Astrocyte (in vitro differentiated cells and primary cell): ENCODE measurements around the gene HFM1. TPM values are rescaled to one million over a fixed set of nuclear protein-coding genes. Genes with fewer than 3 reads are reported as not detected.
"Not testable (repeated sequence)": the region's sequence is repeated elsewhere in the genome, so short reads cannot be mapped to it uniquely, and the experiment has no call there.

Experiments
- DNase-seq: peaks from one replicate; pipeline ENCODE4 v3.0.0-alpha.2; 2010; ENCODE audit warnings: low read depth
- FAIRE-seq: peaks from 2 replicates; lab custom pipeline; 2011; peaks lifted over from hg19 to GRCh38; lab: Jason Lieb, UNC
- H2AFZ ChIP-seq: 2 replicates; pipeline ENCODE4 v1.6.0; 2012; ENCODE audit warnings: low read depth, low read length, inconsistent platforms
- H3K27ac ChIP-seq: 2 replicates; pipeline ENCODE4 v1.5.1; 2011; ENCODE audit warnings: low read depth, low read length, inconsistent platforms
- H3K27me3 ChIP-seq: 2 replicates; pipeline ENCODE4 v1.6.0; 2011; ENCODE audit warnings: low read length, inconsistent platforms; ENCODE audit not compliant: insufficient read depth
- H3K36me3 ChIP-seq: 2 replicates; pipeline ENCODE4 v1.5.1; 2011; ENCODE audit warnings: low read length, inconsistent platforms; ENCODE audit not compliant: insufficient read depth
- H3K4me1 ChIP-seq: 2 replicates; pipeline ENCODE4 v1.5.1; 2011; ENCODE audit warnings: low read length, inconsistent platforms; ENCODE audit not compliant: insufficient read depth
- H3K4me2 ChIP-seq: 2 replicates; pipeline ENCODE4 v1.6.0; 2012; ENCODE audit warnings: low read length, inconsistent platforms
- H3K4me3 ChIP-seq: 2 replicates; pipeline ENCODE4 v1.5.1; 2011; ENCODE audit warnings: low read depth, mild to moderate bottlenecking, low read length, inconsistent platforms; ENCODE audit not compliant: insufficient read depth
- H3K79me2 ChIP-seq: 2 replicates; pipeline ENCODE4 v1.6.0; 2012; ENCODE audit warnings: mild to moderate bottlenecking, low read length, inconsistent platforms; ENCODE audit not compliant: insufficient read depth
- H3K9ac ChIP-seq: 2 replicates; pipeline ENCODE4 v1.6.0; 2012; ENCODE audit warnings: mild to moderate bottlenecking, low read length, inconsistent platforms
- H3K9me3 ChIP-seq: 2 replicates; pipeline ENCODE4 v1.5.1; 2012; ENCODE audit warnings: low read depth, mild to moderate bottlenecking, low read length, inconsistent platforms; ENCODE audit not compliant: insufficient read depth
- H4K20me1 ChIP-seq: 2 replicates; pipeline ENCODE4 v1.6.0; 2012; ENCODE audit warnings: low read length, inconsistent platforms; ENCODE audit not compliant: insufficient read depth
- H3K27ac Mint-ChIP-seq: one replicate; pipeline ENCODE4 v1.8.0; 2021; ENCODE audit warnings: mild to moderate bottlenecking, mixed read lengths; ENCODE audit not compliant: unreplicated experiment
- H3K27me3 Mint-ChIP-seq: one replicate; pipeline ENCODE4 v1.8.0; 2021; ENCODE audit warnings: low read depth, mixed read lengths; ENCODE audit not compliant: unreplicated experiment
- H3K36me3 Mint-ChIP-seq: one replicate; pipeline ENCODE4 v1.8.0; 2021; ENCODE audit warnings: low read depth, mixed read lengths; ENCODE audit not compliant: unreplicated experiment
- H3K4me1 Mint-ChIP-seq: one replicate; pipeline ENCODE4 v1.8.0; 2021; ENCODE audit warnings: low read depth, mixed read lengths; ENCODE audit not compliant: unreplicated experiment
- H3K4me3 Mint-ChIP-seq: one replicate; pipeline ENCODE4 v1.8.0; 2021; ENCODE audit warnings: mild to moderate bottlenecking, moderate library complexity, mixed read lengths; ENCODE audit not compliant: unreplicated experiment
- H3K9me3 Mint-ChIP-seq: one replicate; pipeline ENCODE4 v1.8.0; 2021; ENCODE audit warnings: mild to moderate bottlenecking, mixed read lengths; ENCODE audit not compliant: unreplicated experiment
- EZH2 ChIP-seq: IDR thresholded peaks from 2 replicates; pipeline ENCODE4 v1.6.1; 2012; ENCODE audit warnings: mild to moderate bottlenecking, low read length, inconsistent platforms; ENCODE audit not compliant: insufficient read depth
- total RNA-seq: library from RNA; stranded (reverse); gene quantifications from 2 replicates; pipeline ENCODE4 v1.2.1, GENCODE V29; 2021
- TF ChIP-seq, protein P1 (sequence below): IDR thresholded peaks from 2 replicates; pipeline ENCODE4 v1.5.1; 2011; ENCODE audit warnings: low read depth, mild to moderate bottlenecking, inconsistent platforms, low read length, moderate library complexity; ENCODE audit not compliant: insufficient read depth

Gene HFM1
- total RNA-seq, 1 donor from 2014 or later = 0.39 TPM

DNA sequence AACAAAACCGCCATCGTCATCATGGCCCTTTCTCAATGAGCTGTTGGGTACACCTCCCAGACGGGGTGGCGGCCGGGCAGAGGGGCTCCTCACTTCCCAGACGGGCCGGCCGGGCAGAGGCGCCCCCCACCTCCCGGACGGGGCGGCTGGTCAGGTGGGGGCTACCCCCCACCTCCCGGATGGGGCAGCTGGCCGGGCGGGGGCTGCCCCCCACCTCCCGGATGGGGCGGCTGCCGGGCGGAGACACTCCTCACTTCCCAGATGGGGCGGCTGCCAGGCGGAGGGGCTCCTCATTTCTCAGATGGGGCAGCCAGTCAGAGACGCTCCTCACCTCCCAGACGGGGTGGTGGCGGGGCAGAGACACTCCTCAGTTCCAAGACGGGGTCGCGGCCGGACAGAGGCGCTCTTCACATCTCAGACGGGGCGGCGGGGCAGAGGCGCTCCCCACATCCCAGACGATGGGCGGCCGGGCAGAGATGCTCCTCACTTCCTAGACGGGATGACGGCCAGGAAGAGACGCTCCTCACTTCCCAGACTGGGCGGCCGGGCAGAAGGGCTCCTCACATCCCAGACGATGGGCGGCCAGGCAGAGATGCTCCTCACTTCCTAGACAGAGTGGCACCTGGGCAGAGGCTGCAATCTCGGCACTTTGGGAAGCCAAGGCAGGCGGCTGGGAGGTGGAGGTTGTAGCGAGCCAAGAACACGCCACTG is 115.6 kb downstream of the HFM1 start:
- FAIRE-seq, H3K9me3 ChIP-seq, H3K27me3 Mint-ChIP-seq: not testable (repeated sequence)

DNA sequence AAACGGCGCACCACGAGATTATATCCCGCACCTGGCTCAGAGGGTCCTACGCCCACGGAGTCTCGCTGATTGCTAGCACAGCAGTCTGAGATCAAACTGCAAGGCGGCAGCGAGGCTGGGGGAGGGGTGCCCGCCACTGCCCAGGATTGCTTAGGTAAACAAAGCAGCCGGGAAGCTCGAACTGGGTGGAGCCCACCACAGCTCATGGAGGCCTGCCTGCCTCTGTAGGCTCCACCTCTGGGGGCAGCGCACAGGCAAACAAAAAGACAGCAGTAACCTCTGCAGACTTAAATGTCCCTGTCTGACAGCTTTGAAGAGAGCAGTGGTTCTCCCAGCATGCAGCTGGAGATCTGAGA is 117.7 kb downstream of the HFM1 start:
- H3K79me2 ChIP-seq, H3K27ac ChIP-seq, H3K4me1 ChIP-seq, H3K27ac Mint-ChIP-seq, H3K36me3 Mint-ChIP-seq, H3K9me3 ChIP-seq, H3K9ac ChIP-seq, H3K4me1 Mint-ChIP-seq, H3K4me2 ChIP-seq, H3K4me3 Mint-ChIP-seq, FAIRE-seq, H2AFZ ChIP-seq, H3K4me3 ChIP-seq, H3K36me3 ChIP-seq, H3K27me3 Mint-ChIP-seq, H3K27me3 ChIP-seq, H3K9me3 Mint-ChIP-seq, DNase-seq, H4K20me1 ChIP-seq: not testable (repeated sequence)

More for the DNA sequence above, 115.6 kb downstream of the HFM1 start:
- H3K4me3 Mint-ChIP-seq, H3K27ac Mint-ChIP-seq, DNase-seq, H3K4me1 Mint-ChIP-seq, H3K36me3 Mint-ChIP-seq, H3K9me3 Mint-ChIP-seq, H4K20me1 ChIP-seq, H2AFZ ChIP-seq, H3K4me2 ChIP-seq, H3K79me2 ChIP-seq, H3K27me3 ChIP-seq, H3K36me3 ChIP-seq, H3K4me1 ChIP-seq, H3K9ac ChIP-seq, H3K27ac ChIP-seq, H3K4me3 ChIP-seq: not testable (repeated sequence)

DNA sequence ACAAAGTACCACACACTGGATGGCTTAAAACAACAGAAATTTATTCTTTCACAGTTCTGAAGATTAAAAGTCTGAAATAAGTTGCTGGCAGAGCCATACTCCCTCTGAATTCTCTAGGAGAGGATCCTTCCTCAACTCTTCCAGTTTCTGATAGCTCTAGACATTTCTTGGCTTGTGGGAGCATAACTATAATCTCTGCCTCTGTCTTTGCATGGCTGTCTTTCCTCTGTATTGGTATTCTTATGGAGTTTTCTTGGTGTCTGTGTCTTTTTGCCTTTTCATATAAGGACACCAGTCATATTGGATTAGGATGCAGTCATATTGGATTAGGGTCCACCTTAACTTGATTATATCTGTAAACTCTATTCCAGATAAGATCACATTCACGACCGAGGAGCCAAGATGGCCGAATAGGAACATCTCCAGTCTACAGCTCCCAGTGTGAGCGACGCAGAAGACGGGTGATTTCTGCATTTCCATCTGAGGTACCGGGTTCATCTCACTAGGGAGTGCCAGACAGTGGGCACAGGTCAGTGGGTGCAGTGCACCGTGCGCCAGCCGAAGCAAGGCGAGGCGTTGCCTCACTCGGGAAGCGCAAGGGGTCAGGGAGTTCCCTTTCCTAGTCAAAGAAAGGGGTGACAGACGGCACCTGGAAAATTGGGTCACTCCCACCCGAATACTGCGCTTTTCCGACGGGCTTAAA is 118.2 kb downstream of the HFM1 start:
- H3K4me2 ChIP-seq, H3K27ac Mint-ChIP-seq, H3K4me1 Mint-ChIP-seq, DNase-seq, H3K27ac ChIP-seq, H3K4me1 ChIP-seq, H4K20me1 ChIP-seq, H3K79me2 ChIP-seq, H3K4me3 ChIP-seq, H3K36me3 Mint-ChIP-seq, H3K9ac ChIP-seq, H2AFZ ChIP-seq, H3K9me3 ChIP-seq, H3K9me3 Mint-ChIP-seq, H3K27me3 Mint-ChIP-seq, H3K4me3 Mint-ChIP-seq, H3K27me3 ChIP-seq, FAIRE-seq, H3K36me3 ChIP-seq: not testable (repeated sequence)

DNA sequence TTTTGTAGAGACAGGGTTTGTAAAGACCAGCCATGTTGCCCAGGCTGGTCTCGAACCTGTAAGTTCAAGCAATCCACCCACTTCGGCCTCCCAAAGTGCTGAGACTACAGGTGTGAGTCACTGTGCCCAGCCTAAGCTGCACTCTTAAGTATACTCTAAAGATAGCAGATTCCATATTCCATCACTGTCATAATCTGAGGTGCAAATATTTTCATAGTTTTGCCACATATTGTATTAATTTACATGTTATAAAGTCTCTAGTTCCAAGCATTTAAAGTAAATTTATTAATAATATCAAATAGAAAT is 121.3 kb downstream of the HFM1 start:
- FAIRE-seq (no peak), DNase-seq (no peak)
- TF ChIP-seq, protein P1, sequence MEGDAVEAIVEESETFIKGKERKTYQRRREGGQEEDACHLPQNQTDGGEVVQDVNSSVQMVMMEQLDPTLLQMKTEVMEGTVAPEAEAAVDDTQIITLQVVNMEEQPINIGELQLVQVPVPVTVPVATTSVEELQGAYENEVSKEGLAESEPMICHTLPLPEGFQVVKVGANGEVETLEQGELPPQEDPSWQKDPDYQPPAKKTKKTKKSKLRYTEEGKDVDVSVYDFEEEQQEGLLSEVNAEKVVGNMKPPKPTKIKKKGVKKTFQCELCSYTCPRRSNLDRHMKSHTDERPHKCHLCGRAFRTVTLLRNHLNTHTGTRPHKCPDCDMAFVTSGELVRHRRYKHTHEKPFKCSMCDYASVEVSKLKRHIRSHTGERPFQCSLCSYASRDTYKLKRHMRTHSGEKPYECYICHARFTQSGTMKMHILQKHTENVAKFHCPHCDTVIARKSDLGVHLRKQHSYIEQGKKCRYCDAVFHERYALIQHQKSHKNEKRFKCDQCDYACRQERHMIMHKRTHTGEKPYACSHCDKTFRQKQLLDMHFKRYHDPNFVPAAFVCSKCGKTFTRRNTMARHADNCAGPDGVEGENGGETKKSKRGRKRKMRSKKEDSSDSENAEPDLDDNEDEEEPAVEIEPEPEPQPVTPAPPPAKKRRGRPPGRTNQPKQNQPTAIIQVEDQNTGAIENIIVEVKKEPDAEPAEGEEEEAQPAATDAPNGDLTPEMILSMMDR = no peak
- TF ChIP-seq EZH2 = no peak
- Mint-ChIP-seq H3K4me1 (no peaks in the 10 kb centered on the region), H3K27ac (no peak overlapping the region), H3K4me3 (no peak overlapping the region), H3K9me3 (no peaks in the 10 kb centered on the region), H3K36me3 (no peaks in the 10 kb centered on the region), H3K27me3 (peaks cover 3% of the 10 kb centered on the region)
- no peaks in the 10 kb centered on the region for H3K9me3 ChIP-seq
- H3K36me3 ChIP-seq = no peaks in the 10 kb centered on the region
- H3K4me3 ChIP-seq = no peak overlapping the region
- H3K27me3 ChIP-seq = no peaks in the 10 kb centered on the region
- no peaks in the 10 kb centered on the region for H4K20me1 ChIP-seq
- no peak overlapping the region for H2AFZ ChIP-seq
- no peak overlapping the region for H3K4me2 ChIP-seq
- no peak overlapping the region for H3K27ac ChIP-seq
- H3K4me1 ChIP-seq = no peaks in the 10 kb centered on the region
- H3K79me2 ChIP-seq = no peaks in the 10 kb centered on the region
- H3K9ac ChIP-seq = no peak overlapping the region
